ENCODE results near the gene SLC38A4. TPM values are rescaled to one million over a fixed set of nuclear protein-coding genes. Genes with fewer than 3 reads are reported as not detected.

The SLC38A4 gene
- total and polyA plus RNA-seq, 9 of the 15 experiments (the other 6 are each of a cell fraction or from before 2014, with no cell fraction given) = 0.16 TPM; not detected in 8

DNA sequence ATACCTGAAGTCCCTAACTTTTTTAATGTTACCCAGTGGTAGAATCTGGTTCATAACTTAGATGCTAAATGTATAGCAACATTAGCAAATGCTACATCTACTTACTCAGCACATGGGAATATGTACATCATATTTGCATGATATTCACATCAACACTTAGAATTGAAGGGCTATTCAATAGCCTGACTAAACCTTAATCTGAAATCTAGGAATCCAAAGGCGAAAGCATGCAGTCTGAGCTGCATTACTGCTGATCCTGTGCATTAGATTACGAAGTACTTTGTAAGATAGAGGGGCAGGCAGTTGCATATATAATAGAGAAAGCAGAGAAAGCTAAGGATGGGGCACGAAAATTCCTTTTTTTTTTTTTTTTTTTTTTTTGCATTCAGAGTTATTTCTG lies 40.4 kb downstream of the SLC38A4 start:
- POLR2A ChIA-PET = no interaction called here
- no peaks in the 10 kb centered on the region for H3K36me3 ChIP-seq (ENCODE audit: control insufficient read depth, insufficient read depth, low read length)
- H4K20me1 ChIP-seq (replicated peaks; ENCODE audit: control insufficient read depth, insufficient read depth, low read length) = no peaks in the 10 kb centered on the region
- no peaks in the 10 kb centered on the region for H3K79me2 ChIP-seq (ENCODE audit: control insufficient read depth, insufficient read depth, low read length)
- H2AFZ ChIP-seq (ENCODE audit: low read depth, low read length) = no peak overlapping the region
- no peaks in the 10 kb centered on the region for H3K9me3 ChIP-seq (replicated peaks; ENCODE audit: control insufficient read depth, insufficient read depth, low read depth, low read length)
- 0% methylated on average over 3 of the region's 3 CpGs for WGBS (ENCODE audit: insufficient coverage, low coverage, missing lambda C conversion rate)
- H3K4me1 ChIP-seq (replicated peaks in 1 of 2; ENCODE audit: control insufficient read depth in 2 of 2, insufficient read depth in 2 of 2, low read length in 2 of 2) = no peaks in the 10 kb centered on the region
- H3K27ac ChIP-seq (ENCODE audit: extremely low read depth, low read depth, low read length) = no peak overlapping the region
- no peaks in the 10 kb centered on the region for H3K9me1 ChIP-seq (ENCODE audit: control insufficient read depth, insufficient read depth, low read length)
- intact Hi-C loops (cut with micrococcal nuclease) = no loop called here
- ATAC-seq (no peak), DNase-seq (ENCODE audit: extremely low read depth in 1 of 4, low spot score in 3 of 4) (no peak), FAIRE-seq (no peak)
- no peaks in the 10 kb centered on the region for H3K27me3 ChIP-seq (ENCODE audit: control insufficient read depth in 2 of 2, insufficient read depth in 2 of 2, low read length in 2 of 2)
- no peak overlapping the region for H3K9ac ChIP-seq (ENCODE audit: insufficient read depth in 1 of 2, low read depth in 2 of 2, low read length in 2 of 2)
- H3K4me3 ChIP-seq = no peak overlapping the region
- CTCF ChIA-PET (ENCODE audit: low intra/inter-chr PET ratio) = no interaction called here
- no TSS peak for BruUV-seq (replicated peaks)
- H3K4me2 ChIP-seq (ENCODE audit: insufficient read depth, low read length) = no peak overlapping the region
- in situ Hi-C loops (cut with MboI) = no loop called here
- TF ChIP-seq ZBTB7A (IDR thresholded peaks at IDR 0.05; ENCODE audit: borderline replicate concordance, control insufficient read depth, low read depth, low read length) = no peak
- TF ChIP-seq, protein P1, sequence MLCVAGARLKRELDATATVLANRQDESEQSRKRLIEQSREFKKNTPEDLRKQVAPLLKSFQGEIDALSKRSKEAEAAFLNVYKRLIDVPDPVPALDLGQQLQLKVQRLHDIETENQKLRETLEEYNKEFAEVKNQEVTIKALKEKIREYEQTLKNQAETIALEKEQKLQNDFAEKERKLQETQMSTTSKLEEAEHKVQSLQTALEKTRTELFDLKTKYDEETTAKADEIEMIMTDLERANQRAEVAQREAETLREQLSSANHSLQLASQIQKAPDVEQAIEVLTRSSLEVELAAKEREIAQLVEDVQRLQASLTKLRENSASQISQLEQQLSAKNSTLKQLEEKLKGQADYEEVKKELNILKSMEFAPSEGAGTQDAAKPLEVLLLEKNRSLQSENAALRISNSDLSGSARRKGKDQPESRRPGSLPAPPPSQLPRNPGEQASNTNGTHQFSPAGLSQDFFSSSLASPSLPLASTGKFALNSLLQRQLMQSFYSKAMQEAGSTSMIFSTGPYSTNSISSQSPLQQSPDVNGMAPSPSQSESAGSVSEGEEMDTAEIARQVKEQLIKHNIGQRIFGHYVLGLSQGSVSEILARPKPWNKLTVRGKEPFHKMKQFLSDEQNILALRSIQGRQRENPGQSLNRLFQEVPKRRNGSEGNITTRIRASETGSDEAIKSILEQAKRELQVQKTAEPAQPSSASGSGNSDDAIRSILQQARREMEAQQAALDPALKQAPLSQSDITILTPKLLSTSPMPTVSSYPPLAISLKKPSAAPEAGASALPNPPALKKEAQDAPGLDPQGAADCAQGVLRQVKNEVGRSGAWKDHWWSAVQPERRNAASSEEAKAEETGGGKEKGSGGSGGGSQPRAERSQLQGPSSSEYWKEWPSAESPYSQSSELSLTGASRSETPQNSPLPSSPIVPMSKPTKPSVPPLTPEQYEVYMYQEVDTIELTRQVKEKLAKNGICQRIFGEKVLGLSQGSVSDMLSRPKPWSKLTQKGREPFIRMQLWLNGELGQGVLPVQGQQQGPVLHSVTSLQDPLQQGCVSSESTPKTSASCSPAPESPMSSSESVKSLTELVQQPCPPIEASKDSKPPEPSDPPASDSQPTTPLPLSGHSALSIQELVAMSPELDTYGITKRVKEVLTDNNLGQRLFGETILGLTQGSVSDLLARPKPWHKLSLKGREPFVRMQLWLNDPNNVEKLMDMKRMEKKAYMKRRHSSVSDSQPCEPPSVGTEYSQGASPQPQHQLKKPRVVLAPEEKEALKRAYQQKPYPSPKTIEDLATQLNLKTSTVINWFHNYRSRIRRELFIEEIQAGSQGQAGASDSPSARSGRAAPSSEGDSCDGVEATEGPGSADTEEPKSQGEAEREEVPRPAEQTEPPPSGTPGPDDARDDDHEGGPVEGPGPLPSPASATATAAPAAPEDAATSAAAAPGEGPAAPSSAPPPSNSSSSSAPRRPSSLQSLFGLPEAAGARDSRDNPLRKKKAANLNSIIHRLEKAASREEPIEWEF (CRISPR knock-in tag; IDR thresholded peaks at IDR 0.05) = no peak
- no peak for TF ChIP-seq PPARD (CRISPR knock-in tag; IDR thresholded peaks at IDR 0.05)
- TF ChIP-seq, protein P2, sequence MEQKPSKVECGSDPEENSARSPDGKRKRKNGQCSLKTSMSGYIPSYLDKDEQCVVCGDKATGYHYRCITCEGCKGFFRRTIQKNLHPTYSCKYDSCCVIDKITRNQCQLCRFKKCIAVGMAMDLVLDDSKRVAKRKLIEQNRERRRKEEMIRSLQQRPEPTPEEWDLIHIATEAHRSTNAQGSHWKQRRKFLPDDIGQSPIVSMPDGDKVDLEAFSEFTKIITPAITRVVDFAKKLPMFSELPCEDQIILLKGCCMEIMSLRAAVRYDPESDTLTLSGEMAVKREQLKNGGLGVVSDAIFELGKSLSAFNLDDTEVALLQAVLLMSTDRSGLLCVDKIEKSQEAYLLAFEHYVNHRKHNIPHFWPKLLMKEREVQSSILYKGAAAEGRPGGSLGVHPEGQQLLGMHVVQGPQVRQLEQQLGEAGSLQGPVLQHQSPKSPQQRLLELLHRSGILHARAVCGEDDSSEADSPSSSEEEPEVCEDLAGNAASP (IDR thresholded peaks at IDR 0.05) = no peak
- no peak for TF ChIP-seq NEUROD1 (IDR thresholded peaks at IDR 0.05; ENCODE audit: borderline replicate concordance, low read depth, low read length, partially characterized antibody)
- no peak for TF ChIP-seq TCF7L2 (IDR thresholded peaks at IDR 0.05; ENCODE audit: low read depth, low read length)
- no peak for TF ChIP-seq EWSR1 (IDR thresholded peaks at IDR 0.05; ENCODE audit: borderline replicate concordance, low read depth, partially characterized antibody)
- TF ChIP-seq, protein P3, sequence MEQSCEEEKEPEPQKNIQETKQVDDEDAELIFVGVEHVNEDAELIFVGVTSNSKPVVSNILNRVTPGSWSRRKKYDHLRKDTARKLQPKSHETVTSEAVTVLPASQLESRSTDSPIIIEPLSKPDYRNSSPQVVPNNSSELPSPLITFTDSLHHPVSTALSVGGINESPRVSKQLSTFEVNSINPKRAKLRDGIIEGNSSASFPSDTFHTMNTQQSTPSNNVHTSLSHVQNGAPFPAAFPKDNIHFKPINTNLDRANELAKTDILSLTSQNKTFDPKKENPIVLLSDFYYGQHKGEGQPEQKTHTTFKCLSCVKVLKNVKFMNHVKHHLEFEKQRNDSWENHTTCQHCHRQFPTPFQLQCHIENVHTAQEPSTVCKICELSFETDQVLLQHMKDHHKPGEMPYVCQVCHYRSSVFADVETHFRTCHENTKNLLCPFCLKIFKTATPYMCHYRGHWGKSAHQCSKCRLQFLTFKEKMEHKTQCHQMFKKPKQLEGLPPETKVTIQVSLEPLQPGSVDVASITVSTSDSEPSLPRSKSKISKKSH (CRISPR knock-in tag; IDR thresholded peaks at IDR 0.05) = no peak
- no peak for TF ChIP-seq ILF3 (IDR thresholded peaks at IDR 0.05; ENCODE audit: borderline replicate concordance)
- no peak for TF ChIP-seq ZNF232 (CRISPR knock-in tag; IDR thresholded peaks at IDR 0.05)
- TF ChIP-seq, protein P4, sequence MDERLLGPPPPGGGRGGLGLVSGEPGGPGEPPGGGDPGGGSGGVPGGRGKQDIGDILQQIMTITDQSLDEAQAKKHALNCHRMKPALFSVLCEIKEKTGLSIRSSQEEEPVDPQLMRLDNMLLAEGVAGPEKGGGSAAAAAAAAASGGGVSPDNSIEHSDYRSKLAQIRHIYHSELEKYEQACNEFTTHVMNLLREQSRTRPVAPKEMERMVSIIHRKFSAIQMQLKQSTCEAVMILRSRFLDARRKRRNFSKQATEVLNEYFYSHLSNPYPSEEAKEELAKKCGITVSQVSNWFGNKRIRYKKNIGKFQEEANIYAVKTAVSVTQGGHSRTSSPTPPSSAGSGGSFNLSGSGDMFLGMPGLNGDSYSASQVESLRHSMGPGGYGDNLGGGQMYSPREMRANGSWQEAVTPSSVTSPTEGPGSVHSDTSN (CRISPR knock-in tag; IDR thresholded peaks at IDR 0.05; ENCODE audit: low read depth) = no peak
- TF ChIP-seq, protein P4 (tag; conservative IDR thresholded peaks at IDR 0.05; ENCODE audit: low read depth) = no peak
